ENCODE data around the gene TRIM47.

The TRIM47 gene

GRCh38 chr17:75831032-75831571 is 47.3 kb downstream of the TRIM47 start:
- DNase-seq (ENCODE audit: low spot score), result no peak

DNA sequence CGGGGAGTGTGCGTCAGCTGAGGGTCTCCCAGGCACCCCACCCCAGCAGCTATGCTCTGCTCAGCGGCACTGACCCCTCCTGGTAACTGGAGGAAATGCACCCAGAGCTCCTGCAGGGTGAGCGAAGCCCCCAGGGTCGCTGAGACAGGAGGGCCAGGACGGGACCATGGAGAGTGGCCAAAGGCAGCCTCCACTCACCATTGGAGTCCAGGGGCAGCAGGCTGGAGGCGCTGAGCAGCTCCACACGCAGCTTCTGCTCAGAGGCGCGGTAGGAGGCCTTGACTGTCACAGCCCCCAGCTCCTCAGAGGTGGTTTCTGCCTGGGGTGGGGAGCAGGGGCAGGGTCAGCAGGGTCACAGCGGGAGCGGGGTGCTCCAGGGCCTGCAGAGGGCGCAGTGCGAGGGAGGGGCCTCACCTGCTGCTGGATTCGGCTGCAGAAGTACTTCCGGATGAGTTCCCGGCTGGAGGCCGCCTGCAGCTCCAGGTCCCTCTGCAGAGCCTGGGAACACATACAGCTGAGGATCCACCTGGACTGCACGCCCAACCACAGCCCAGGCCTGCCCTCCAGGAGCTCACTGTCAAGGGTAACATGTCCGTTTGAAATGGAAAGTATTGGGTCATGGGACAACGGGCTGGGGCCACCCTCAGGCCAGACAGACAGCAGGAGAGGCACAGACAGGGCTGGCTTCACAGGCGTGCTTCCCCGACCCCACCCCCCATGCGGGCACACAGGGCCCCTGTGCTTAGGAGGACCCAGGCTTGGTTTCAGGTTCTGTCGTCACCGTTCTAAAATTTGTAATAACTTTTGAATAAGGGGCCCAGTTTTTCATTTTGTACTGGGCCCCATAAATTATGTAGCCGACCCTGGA is 48.0 kb downstream of the TRIM47 start:
- DNase-seq (ENCODE audit: low spot score), result no peak

DNA sequence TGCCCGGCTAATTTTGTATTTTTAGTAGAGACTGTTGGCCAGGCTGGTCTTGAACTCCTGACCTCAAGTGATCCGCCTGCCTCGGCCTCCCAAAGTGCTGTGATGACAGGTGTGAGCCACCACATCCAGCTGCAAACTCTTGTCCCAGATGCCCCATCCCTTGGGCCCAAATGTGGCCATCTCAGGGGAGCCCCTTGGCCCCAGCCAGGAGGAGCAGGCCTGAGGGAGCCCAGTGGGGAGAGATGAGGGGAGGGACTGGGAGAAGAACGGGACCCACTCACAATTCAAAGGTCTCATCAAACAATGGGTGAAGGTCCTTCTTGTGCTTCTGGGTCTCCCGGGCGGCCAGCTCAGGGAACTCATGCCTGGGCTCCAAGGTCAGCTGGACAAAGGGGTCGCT is 48.6 kb downstream of the TRIM47 start:
- DNase-seq (ENCODE audit: low spot score), result no peak

DNA sequence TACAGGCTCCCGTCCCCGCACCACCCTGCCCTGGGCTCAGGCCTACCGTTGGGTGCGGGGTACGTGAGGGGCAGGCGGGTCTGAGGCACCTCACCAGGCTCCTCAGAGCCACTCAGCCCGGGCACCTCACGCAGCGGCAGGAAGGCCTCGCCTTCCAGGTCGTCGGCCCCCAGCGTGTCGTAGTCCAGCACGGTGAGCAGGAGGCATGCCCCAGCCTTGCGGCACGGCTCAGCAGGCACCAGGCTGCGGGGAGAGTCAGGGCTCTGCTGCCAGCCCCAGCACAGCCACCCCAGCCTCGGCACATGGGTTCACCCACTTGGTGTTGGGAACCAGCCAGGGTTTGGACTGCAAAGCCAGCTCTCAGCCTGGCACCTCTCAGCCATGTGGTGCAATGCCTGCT is 49.6 kb downstream of the TRIM47 start:
- DNase-seq (ENCODE audit: low spot score), result no peak

- DNase-seq (ENCODE audit: low spot score), result no peak
These were observed 50.3 kb downstream of the TRIM47 start for GRCh38 chr17:75828076-75828400.

DNA sequence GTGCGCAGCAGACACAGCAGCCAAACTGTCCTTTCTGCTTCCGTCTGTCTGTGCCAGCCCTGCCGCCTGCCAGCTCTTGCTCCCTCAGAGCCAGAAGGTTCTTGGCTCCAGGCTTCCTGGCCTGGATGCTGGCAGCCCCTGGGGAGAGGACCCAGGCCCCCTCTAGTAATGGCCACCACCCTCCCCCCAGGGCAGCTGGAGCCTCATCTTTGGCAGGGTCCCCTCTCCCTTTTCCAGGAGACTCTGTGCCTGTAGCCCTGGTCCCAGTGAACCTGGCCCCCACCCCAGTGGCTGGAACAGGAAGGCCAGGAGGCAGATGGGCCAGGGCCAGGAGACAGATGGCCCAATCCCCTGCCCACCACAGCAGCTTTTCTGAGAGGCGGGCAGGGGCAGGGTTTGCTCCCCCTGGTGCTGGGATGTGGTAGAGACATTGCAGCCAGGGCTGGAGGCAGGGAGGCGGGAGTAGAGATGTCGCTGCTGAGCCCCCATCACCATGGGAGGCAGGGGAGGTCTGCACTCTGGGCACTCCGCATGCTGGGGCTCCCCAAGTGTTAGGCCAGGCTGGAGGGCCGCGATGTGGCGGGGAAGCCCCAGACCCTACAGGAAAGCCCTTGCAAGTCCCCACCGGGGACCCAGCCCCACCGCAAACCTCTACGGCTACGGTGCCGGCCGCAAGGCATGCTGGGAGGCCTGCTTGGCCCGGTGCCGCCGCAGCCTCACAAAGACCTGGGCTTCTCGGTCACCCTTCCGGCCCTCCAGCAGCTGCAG is 50.9 kb downstream of the TRIM47 start:
- peak; percentile 65 for DNase-seq (ENCODE audit: low spot score)

GRCh38 chr17:75826561-75827307 is 51.6 kb downstream of the TRIM47 start:
- no peak for DNase-seq (ENCODE audit: low spot score)

GRCh38 chr17:75825748-75826370 is 52.5 kb downstream of the TRIM47 start:
- no peak for DNase-seq (ENCODE audit: low spot score)

DNA sequence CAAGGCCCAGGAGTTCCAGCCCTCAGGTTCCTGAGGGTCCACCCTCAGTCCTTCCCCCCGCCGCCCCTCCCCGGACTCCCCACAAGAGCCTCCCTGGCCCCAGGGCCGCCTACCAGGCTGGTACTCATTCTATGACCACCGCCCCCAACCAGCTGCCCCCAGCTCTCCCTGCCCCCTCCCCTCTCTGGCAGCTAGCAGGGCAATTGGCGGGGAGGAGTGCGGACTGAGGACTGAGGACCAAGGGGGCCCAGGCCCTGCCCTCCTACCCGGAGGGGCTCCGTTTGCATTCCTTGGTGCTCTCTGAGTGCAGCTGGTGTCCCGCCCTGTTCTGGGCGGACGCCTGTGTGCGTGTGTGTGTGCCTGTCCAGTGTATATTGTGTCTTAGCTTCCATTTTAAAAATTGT is 53.2 kb downstream of the TRIM47 start:
- DNase-seq (ENCODE audit: low spot score), result no peak

GRCh38 chr17:75824666-75825065 is 53.7 kb downstream of the TRIM47 start:
- no peak for DNase-seq (ENCODE audit: low spot score)
